ENCODE measurements around the gene FMO4. TPM values are rescaled to one million over a fixed set of nuclear protein-coding genes. Genes with fewer than 3 reads are reported as not detected.
"Not testable (repeated sequence)": the region's sequence is repeated elsewhere in the genome, so short reads cannot be mapped to it uniquely, and the experiment has no call there.

Gene FMO4
- total RNA-seq, 1 donor from 2014 or later: 1.0 TPM

GRCh38 chr1:171296897-171297296 lies 17.1 kb upstream of the FMO4 start:
- intact Hi-C loops (cut with micrococcal nuclease): no loop called here
- H3K36me3 Mint-ChIP-seq (ENCODE audit: low read depth): no peaks in the 10 kb centered on the region
- H3K4me1 Mint-ChIP-seq: no peaks in the 10 kb centered on the region
- peaks cover 3% of the 10 kb centered on the region for H3K27me3 Mint-ChIP-seq
- peaks cover 13% of the 10 kb centered on the region for H3K9me3 Mint-ChIP-seq
- H3K4me3 Mint-ChIP-seq: no peak overlapping the region
- no peak for DNase-seq
- no peak overlapping the region for H3K27ac Mint-ChIP-seq

DNA sequence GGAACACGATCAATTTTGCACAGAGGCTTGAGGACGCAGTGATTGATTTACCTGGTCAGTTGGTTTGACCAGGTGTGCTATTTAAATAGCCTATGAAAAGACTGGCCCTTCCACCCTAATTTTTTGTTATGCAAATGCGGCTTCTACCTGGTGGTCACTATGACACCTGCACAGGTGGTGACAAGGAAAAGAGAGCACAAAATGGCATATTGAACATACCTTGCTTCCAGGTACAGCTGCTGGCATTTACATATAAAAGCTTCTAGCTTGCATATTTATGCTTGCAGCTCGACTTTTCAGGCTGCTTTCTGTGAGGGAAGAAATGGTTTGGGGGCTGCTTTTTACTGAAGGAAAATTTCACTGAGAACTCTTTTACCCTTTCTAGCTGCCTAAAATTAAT lies 15.3 kb upstream of the FMO4 start:
- DNase-seq: no peak
- peaks cover 13% of the 10 kb centered on the region for H3K9me3 Mint-ChIP-seq
- no peaks in the 10 kb centered on the region for H3K36me3 Mint-ChIP-seq (ENCODE audit: low read depth)
- no peaks in the 10 kb centered on the region for H3K4me1 Mint-ChIP-seq
- no peak overlapping the region for H3K4me3 Mint-ChIP-seq
- peaks cover 6% of the 10 kb centered on the region for H3K27me3 Mint-ChIP-seq
- H3K27ac Mint-ChIP-seq: no peak overlapping the region
- intact Hi-C loops (cut with micrococcal nuclease): no loop called here

- Mint-ChIP-seq H3K27me3 (peaks cover 6% of the 10 kb centered on the region), H3K36me3 (ENCODE audit: low read depth) (no peaks in the 10 kb centered on the region), H3K9me3 (peaks cover 13% of the 10 kb centered on the region), H3K4me1 (no peaks in the 10 kb centered on the region), H3K4me3 (no peak overlapping the region), H3K27ac (no peak overlapping the region)
- intact Hi-C loops (cut with micrococcal nuclease): no loop called here
- DNase-seq: no peak
These were observed 14.6 kb upstream of the FMO4 start for GRCh38 chr1:171299342-171299741.

- Mint-ChIP-seq H3K36me3 (ENCODE audit: low read depth) (no peaks in the 10 kb centered on the region), H3K4me3 (no peak overlapping the region), H3K4me1 (no peaks in the 10 kb centered on the region), H3K9me3 (peaks cover 13% of the 10 kb centered on the region), H3K27ac (no peak overlapping the region), H3K27me3 (peaks cover 7% of the 10 kb centered on the region)
- DNase-seq: no peak
- intact Hi-C loops (cut with micrococcal nuclease): no loop called here
These were observed 13.6 kb upstream of the FMO4 start for GRCh38 chr1:171300401-171300800.

DNA sequence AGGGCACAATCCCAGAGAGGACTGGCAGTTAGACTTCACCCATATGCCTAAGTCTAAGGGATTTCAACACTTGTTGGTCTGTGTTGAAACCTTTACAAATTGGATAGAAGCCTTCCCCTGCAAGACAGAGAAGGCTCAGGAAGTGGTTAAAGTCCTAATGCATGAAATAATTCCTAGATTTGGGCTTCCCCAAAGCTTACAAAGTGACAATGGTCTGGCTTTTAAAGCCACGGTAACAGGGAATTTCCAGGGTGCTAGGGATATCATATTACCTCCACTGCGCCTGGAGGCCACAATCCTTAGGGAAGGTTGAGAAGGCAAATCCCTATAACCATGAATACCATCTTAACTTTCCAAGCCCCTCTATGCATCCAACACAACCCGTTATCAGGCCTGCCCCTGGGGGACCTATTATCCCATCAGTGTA lies 3.3 kb upstream of the FMO4 start:
- H3K27ac Mint-ChIP-seq: no peak overlapping the region
- H3K4me1 Mint-ChIP-seq: peaks cover 12% of the 10 kb centered on the region
- H3K4me3 Mint-ChIP-seq: no peak overlapping the region
- no peaks in the 10 kb centered on the region for H3K27me3 Mint-ChIP-seq
- DNase-seq: no peak
- H3K9me3 Mint-ChIP-seq: no peaks in the 10 kb centered on the region
- H3K36me3 Mint-ChIP-seq (ENCODE audit: low read depth): no peaks in the 10 kb centered on the region
- intact Hi-C loops (cut with micrococcal nuclease): loop anchor here (5.0 to 10.0 kb wide), 2 partner anchors 472 to 776 kb away; partner anchors contain the start of genes GORAB and METTL13

- DNase-seq: no peak
- Mint-ChIP-seq H3K4me3 (no peak overlapping the region), H3K9me3 (no peaks in the 10 kb centered on the region), H3K27me3 (no peaks in the 10 kb centered on the region), H3K27ac (no peak overlapping the region), H3K4me1 (peaks cover 12% of the 10 kb centered on the region), H3K36me3 (ENCODE audit: low read depth) (no peaks in the 10 kb centered on the region)
- intact Hi-C loops (cut with micrococcal nuclease): loop anchor here (2.0 to 10.0 kb wide), 3 partner anchors 345 to 777 kb away; partner anchors contain the start of genes GORAB and METTL13
These were observed 2.0 kb upstream of the FMO4 start for GRCh38 chr1:171311771-171312558.

DNA sequence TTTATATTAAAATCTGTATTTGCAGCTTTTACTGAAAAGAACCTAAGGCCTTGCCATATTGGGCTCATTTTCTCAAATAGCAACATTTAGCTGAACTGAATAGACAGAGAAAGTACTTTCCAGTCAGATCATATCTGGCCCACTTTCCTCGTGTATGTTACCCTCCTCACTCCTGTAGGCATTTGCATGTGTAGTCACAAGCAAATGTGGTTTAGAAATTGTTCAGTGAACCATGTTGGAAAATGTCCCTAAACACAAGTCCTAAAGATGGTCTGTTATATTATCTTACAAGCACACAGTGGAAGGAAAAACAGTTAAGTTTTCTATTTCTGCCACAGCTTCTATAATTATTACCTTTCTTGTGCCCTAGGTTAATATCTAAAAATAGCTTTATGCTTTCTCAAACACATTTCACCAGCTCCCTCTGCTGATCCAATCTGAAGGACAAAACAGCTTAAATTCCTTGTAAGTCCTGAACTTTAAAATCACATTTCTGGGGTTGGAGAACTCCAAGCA lies 606 bp upstream of the FMO4 start:
- Mint-ChIP-seq H3K27ac (no peak overlapping the region), H3K27me3 (no peaks in the 10 kb centered on the region), H3K9me3 (no peaks in the 10 kb centered on the region), H3K4me3 (peak overlapping the region; percentile 18), H3K36me3 (ENCODE audit: low read depth) (no peaks in the 10 kb centered on the region), H3K4me1 (peaks cover 12% of the 10 kb centered on the region)
- intact Hi-C loops (cut with micrococcal nuclease): loop anchor here (2.0 to 10.0 kb wide), 3 partner anchors 347 to 779 kb away; partner anchors contain the start of genes GORAB and METTL13
- DNase-seq: no peak

- no peaks in the 10 kb centered on the region for H3K9me3 Mint-ChIP-seq
- intact Hi-C loops (cut with micrococcal nuclease): no loop called here
- no peaks in the 10 kb centered on the region for H3K27me3 Mint-ChIP-seq
- no peak for DNase-seq
- no peaks in the 10 kb centered on the region for H3K36me3 Mint-ChIP-seq (ENCODE audit: low read depth)
- no peak overlapping the region for H3K4me3 Mint-ChIP-seq
- no peaks in the 10 kb centered on the region for H3K4me1 Mint-ChIP-seq
- no peak overlapping the region for H3K27ac Mint-ChIP-seq
These were observed 15.3 kb downstream of the FMO4 start for GRCh38 chr1:171329251-171329650.

DNA sequence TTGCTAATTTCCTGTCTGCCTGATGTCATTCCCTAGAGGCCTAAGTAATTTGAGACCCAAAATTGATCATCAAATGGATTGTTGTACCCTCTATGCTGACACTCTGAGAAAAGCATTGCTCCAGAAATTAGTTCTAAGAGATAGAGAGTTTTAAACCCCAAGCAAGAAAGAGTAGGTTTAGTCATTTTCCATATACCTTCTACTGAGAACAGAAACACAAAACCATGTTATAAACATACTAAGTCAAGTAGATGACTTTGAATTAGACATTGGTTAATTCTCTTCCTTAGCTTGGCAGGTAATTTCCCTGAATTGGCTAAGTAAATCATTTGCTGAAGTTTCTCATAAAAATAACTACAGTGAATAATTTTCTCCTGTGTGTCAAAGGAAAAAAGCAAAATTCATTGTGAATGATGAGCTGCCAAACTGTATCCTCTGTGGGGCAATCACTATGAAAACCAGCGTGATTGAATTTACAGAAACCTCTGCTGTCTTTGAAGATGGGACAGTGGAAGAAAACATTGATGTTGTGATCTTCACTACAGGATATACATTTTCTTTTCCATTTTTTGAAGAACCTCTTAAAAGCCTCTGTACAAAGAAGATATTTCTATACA lies 20.1 kb downstream of the FMO4 start:
- no peaks in the 10 kb centered on the region for H3K9me3 Mint-ChIP-seq
- no peaks in the 10 kb centered on the region for H3K36me3 Mint-ChIP-seq (ENCODE audit: low read depth)
- no peaks in the 10 kb centered on the region for H3K27me3 Mint-ChIP-seq
- DNase-seq: no peak
- no peak overlapping the region for H3K27ac Mint-ChIP-seq
- no peak overlapping the region for H3K4me3 Mint-ChIP-seq
- no peaks in the 10 kb centered on the region for H3K4me1 Mint-ChIP-seq
- intact Hi-C loops (cut with micrococcal nuclease): no loop called here

DNA sequence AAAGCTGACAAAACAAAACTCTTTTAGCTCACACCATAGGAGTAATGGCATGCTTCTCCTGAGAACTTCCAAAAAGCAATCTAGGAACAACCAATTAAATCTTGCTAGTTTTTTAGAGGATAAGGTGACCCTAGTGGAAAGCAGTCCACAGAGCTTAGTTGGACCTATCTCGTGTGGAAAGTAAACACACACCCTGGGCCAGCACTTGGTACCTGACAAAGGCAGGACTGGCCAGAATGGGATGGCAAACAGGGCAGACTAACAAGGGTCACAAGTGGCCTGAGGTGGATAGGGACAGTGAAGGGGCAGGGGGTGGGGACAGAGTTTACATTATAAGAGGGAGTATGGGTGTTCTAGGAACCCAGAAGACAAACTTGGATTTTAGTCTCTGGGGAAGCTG lies 22.0 kb downstream of the FMO4 start:
- Mint-ChIP-seq H3K27me3 (no peaks in the 10 kb centered on the region), H3K36me3 (ENCODE audit: low read depth) (no peaks in the 10 kb centered on the region), H3K27ac (no peak overlapping the region), H3K4me3 (no peak overlapping the region), H3K9me3 (no peaks in the 10 kb centered on the region), H3K4me1 (no peaks in the 10 kb centered on the region)
- intact Hi-C loops (cut with micrococcal nuclease): no loop called here
- no peak for DNase-seq

GRCh38 chr1:171339345-171339744 lies 25.4 kb downstream of the FMO4 start:
- DNase-seq; H3K27me3 Mint-ChIP-seq; intact Hi-C loops (cut with micrococcal nuclease); H3K9me3 Mint-ChIP-seq; H3K27ac Mint-ChIP-seq; H3K36me3 Mint-ChIP-seq (ENCODE audit: low read depth); H3K4me3 Mint-ChIP-seq; H3K4me1 Mint-ChIP-seq: not testable (repeated sequence)

DNA sequence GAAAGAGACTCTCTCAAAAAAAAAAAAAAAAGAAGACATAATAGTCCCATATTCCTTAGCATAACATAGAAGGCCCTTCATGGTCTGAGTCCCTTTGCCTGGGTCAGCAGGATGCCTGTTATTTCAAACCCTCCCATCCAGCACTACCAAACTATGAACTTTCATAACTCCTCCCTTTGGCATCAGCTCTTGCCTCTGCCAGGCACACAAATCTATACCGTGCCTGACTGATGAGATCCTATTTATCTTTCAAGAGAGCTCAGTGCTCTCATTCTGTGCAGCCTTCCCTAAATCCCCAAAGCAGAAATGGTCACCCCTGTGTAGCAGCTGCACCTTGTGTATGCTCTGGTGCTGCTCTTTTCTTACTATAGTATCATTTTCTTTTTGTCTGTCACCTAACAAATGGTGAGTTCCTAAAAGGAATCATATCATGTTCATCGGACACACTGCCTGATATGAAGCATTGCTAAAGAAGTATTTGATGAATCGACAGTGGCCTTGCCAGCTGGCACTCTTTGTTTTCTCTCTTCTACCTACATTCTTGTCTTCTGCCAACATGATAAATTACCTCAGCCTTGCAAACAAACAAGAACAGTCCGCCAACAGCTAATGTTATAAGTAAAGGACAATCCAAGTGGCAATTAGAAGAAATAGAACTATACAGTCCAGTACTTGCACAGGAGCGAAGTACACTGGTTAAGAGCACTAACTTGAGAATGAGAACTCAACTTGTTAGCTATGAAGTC lies 29.9 kb downstream of the FMO4 start:
- H3K36me3 Mint-ChIP-seq (ENCODE audit: low read depth): no peaks in the 10 kb centered on the region
- intact Hi-C loops (cut with micrococcal nuclease): no loop called here
- no peak overlapping the region for H3K27ac Mint-ChIP-seq
- no peaks in the 10 kb centered on the region for H3K4me1 Mint-ChIP-seq
- no peak for DNase-seq
- no peaks in the 10 kb centered on the region for H3K27me3 Mint-ChIP-seq
- H3K4me3 Mint-ChIP-seq: no peak overlapping the region
- H3K9me3 Mint-ChIP-seq: peaks cover 3% of the 10 kb centered on the region

DNA sequence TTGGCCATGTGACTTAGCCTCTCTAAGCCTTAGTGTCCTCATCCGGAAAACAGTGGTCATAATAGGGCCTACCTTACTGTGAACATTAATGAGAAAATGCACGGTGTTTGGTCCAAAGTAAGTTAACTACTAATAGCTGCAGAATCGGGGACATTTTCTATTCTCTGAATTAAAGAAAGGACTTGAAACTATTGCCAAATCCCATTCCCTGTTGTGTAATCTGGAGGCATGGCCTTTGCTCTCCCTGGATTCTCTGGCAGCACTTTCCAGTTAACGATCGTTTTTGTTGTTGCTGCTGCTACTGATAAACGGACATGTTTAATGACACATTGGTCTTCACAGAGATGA lies 30.5 kb downstream of the FMO4 start:
- Mint-ChIP-seq H3K36me3 (ENCODE audit: low read depth) (no peaks in the 10 kb centered on the region), H3K9me3 (peaks cover 3% of the 10 kb centered on the region), H3K27ac (no peak overlapping the region), H3K4me1 (no peaks in the 10 kb centered on the region), H3K27me3 (no peaks in the 10 kb centered on the region), H3K4me3 (no peak overlapping the region)
- intact Hi-C loops (cut with micrococcal nuclease): no loop called here
- no peak for DNase-seq

GRCh38 chr1:171345536-171345935 lies 31.6 kb downstream of the FMO4 start:
- DNase-seq: no peak
- intact Hi-C loops (cut with micrococcal nuclease): no loop called here
- Mint-ChIP-seq H3K36me3 (ENCODE audit: low read depth) (no peaks in the 10 kb centered on the region), H3K4me1 (no peaks in the 10 kb centered on the region), H3K4me3 (no peak overlapping the region), H3K27ac (no peak overlapping the region), H3K27me3 (no peaks in the 10 kb centered on the region), H3K9me3 (peaks cover 3% of the 10 kb centered on the region)

Data from activated CD4-positive, alpha-beta T cell treated with anti-CD3 and anti-CD28 coated beads, Interleukin-2, amount 10 ng/mL, durations not matched to agents 24 days and 14 days (primary cell).